ENCODE results near the gene LLGL2.
A peak's percentile ranks its signal among the peaks of the same experiment; 100 is the strongest.
"Not testable (repeated sequence)": the region's sequence is repeated elsewhere in the genome, so short reads cannot be mapped to it uniquely, and the experiment has no call there.

LLGL2 gene

GRCh38 chr17:75589919-75590303 lies 64.4 kb downstream of the LLGL2 start:
- peak in 5 of 51 donors; percentile 9 to 15 (median 12) for DNase-seq

GRCh38 chr17:75590314-75590761 lies 64.8 kb downstream of the LLGL2 start:
- no peak for DNase-seq

- DNase-seq, result no peak
These were observed 65.6 kb downstream of the LLGL2 start for GRCh38 chr17:75590849-75591721.

- DNase-seq, result no peak
These were observed 66.3 kb downstream of the LLGL2 start for GRCh38 chr17:75591722-75592302.

- DNase-seq, result no peak
These were observed 67.0 kb downstream of the LLGL2 start for GRCh38 chr17:75592348-75593020.

GRCh38 chr17:75593430-75593829 lies 67.9 kb downstream of the LLGL2 start:
- DNase-seq, result not testable (repeated sequence)

- DNase-seq, result no peak
These were observed 69.2 kb downstream of the LLGL2 start for GRCh38 chr17:75594499-75595283.

GRCh38 chr17:75595284-75595919 lies 69.9 kb downstream of the LLGL2 start:
- no peak for DNase-seq

GRCh38 chr17:75595920-75596313 lies 70.4 kb downstream of the LLGL2 start:
- DNase-seq, result no peak

GRCh38 chr17:75596320-75597087 lies 71.0 kb downstream of the LLGL2 start:
- no peak for DNase-seq

- DNase-seq, result peak in 19 of 51 donors; percentile 7 to 60 (median 23)
These were observed 75.8 kb downstream of the LLGL2 start for GRCh38 chr17:75601057-75601987.

- DNase-seq, result no peak
These were observed 77.1 kb downstream of the LLGL2 start for GRCh38 chr17:75602644-75603043.

GRCh38 chr17:75603123-75603522 lies 77.6 kb downstream of the LLGL2 start:
- no peak for DNase-seq

GRCh38 chr17:75604034-75604695 lies 78.7 kb downstream of the LLGL2 start:
- no peak for DNase-seq

GRCh38 chr17:75605790-75606189 lies 80.3 kb downstream of the LLGL2 start:
- no peak for DNase-seq

GRCh38 chr17:75607086-75607485 lies 81.6 kb downstream of the LLGL2 start:
- DNase-seq, result no peak

- no peak for DNase-seq
These were observed 84.8 kb downstream of the LLGL2 start for GRCh38 chr17:75610103-75610984.

All from hypothalamus (tissue), 51 donors.